ENCODE measurements around the gene FEZF1.

FEZF1 gene

GRCh38 chr7:122311050-122311700, 6.6 kb upstream of the FEZF1 start:
- H3K27ac ChIP-seq = no peak overlapping the region
- no peak for TF ChIP-seq CTCF (IDR thresholded peaks at IDR 0.05; ENCODE audit: low read depth, low read length, missing control alignments)
- no peak for DNase-seq
- peaks cover 94% of the 10 kb centered on the region for H3K27me3 ChIP-seq (replicated peaks)
- H3K4me3 ChIP-seq (ENCODE audit: low read depth, low read length) = no peak overlapping the region
- no peaks in the 10 kb centered on the region for H3K36me3 ChIP-seq (replicated peaks)
- in situ Hi-C loops (cut with HindIII; ENCODE audit: low pct_ligation_motif_present, low sequenced_read_pairs) = no loop called here

DNA sequence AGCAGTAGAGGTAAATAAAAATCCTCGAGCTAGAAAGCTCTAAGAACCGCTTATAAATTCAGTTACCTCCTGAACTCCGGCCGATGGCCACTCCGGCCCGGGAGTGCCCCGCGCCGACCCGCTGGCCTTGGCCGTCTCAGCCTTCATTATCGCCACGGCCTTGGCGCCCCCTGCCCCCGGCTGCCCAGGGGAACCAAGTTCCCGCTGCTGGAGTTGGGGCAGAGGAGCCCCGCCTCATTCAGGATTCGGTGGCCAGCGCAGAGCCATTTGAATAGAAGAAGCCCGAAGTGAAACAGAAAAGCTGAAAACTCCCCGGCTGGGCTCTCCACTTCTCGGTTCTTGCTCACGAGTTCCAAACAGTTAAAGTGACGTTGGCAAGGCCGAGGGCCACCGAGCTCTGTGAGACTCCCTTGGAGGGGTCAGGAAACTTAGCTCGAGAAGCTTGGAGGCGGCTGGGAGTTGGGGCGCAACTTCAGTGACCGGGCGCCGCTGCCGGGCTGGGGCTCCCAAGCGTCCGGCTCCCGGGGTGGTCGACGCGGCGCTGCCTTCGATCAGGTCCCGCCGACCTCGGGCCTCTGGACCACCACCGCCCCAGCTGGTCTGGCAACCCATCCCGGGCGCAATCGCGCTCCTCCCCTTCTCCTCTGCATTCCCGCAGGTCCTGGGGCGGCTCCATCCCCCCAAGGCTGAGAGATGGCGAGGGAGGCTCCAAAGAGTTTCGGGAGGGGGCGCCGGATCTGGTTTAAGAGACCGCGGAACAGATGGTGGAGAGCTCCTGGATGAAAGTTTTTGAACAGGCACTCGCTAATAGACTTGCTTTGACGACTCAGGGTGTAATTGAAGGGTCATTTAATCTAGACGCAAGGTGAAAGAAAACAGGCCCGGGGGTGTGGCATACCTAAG, 5.8 kb upstream of the FEZF1 start:
- H3K4me3 ChIP-seq (ENCODE audit: low read depth, low read length) = peak overlapping the region; percentile 29
- in situ Hi-C loops (cut with HindIII; ENCODE audit: low pct_ligation_motif_present, low sequenced_read_pairs) = no loop called here
- peaks cover 94% of the 10 kb centered on the region for H3K27me3 ChIP-seq (replicated peaks)

GRCh38 chr7:122309421-122309820, 4.9 kb upstream of the FEZF1 start:
- Histone ChIP-seq H3K4me3 (ENCODE audit: low read depth, low read length) (no peak overlapping the region), H3K27me3 (replicated peaks) (peaks cover 91% of the 10 kb centered on the region), H3K27ac (no peak overlapping the region), H3K36me3 (replicated peaks) (no peaks in the 10 kb centered on the region)
- no peak for TF ChIP-seq CTCF (IDR thresholded peaks at IDR 0.05; ENCODE audit: low read depth, low read length, missing control alignments)
- DNase-seq = no peak
- in situ Hi-C loops (cut with HindIII; ENCODE audit: low pct_ligation_motif_present, low sequenced_read_pairs) = no loop called here

More for the DNA sequence above, 5.8 kb upstream of the FEZF1 start:
- no peaks in the 10 kb centered on the region for H3K36me3 ChIP-seq (replicated peaks)
- no peak overlapping the region for H3K27ac ChIP-seq
- DNase-seq = no peak
- no peak for TF ChIP-seq CTCF (IDR thresholded peaks at IDR 0.05; ENCODE audit: low read depth, low read length, missing control alignments)

DNA sequence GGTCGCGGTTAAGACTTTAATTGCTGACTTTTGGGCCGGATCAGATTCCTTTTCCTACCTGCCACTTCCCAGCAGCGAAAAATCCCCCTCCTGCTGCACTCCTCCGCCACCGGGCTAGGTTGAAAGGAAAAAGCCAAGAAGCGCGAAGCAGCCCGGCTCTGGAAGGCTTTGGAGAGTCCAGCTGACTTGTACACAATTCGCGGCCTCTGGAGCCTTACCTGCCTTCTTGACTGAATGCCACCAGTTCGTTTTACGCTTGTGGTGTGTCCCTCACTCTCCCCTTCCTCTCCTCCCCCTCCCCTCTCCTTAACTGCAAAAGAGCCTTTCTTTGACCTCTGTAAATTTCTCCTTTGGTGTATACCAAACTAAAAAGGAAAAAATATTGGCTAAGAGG, 2.7 kb upstream of the FEZF1 start:
- in situ Hi-C loops (cut with HindIII; ENCODE audit: low pct_ligation_motif_present, low sequenced_read_pairs) = no loop called here
- TF ChIP-seq CTCF (IDR thresholded peaks at IDR 0.05; ENCODE audit: low read depth, low read length, missing control alignments) = no peak
- Histone ChIP-seq H3K27me3 (replicated peaks) (peaks cover 95% of the 10 kb centered on the region), H3K27ac (no peak overlapping the region), H3K4me3 (ENCODE audit: low read depth, low read length) (no peak overlapping the region), H3K36me3 (replicated peaks) (no peaks in the 10 kb centered on the region)
- DNase-seq = no peak

- peaks cover 95% of the 10 kb centered on the region for H3K27me3 ChIP-seq (replicated peaks)
- TF ChIP-seq CTCF (IDR thresholded peaks at IDR 0.05; ENCODE audit: low read depth, low read length, missing control alignments) = no peak
- no peak overlapping the region for H3K4me3 ChIP-seq (ENCODE audit: low read depth, low read length)
- in situ Hi-C loops (cut with HindIII; ENCODE audit: low pct_ligation_motif_present, low sequenced_read_pairs) = no loop called here
- no peaks in the 10 kb centered on the region for H3K36me3 ChIP-seq (replicated peaks)
- DNase-seq = no peak
- H3K27ac ChIP-seq = no peak overlapping the region
These were observed 2.0 kb upstream of the FEZF1 start for GRCh38 chr7:122306320-122307227.
